GM12878 (cell line): ENCODE results near the gene HNRNPM.

Experiments used
- E2F4 ChIP-seq: IDR thresholded peaks from 2 replicates; pipeline ENCODE4 v1.6.1; 2012; ENCODE audit warnings: low read depth, low read length, improper control_type of control experiment
- MYC ChIP-seq: IDR thresholded peaks from 2 replicates; pipeline ENCODE4 v1.6.1; 2011; ENCODE audit warnings: mild to moderate bottlenecking, low read length, moderate library complexity, inconsistent platforms; ENCODE audit not compliant: insufficient read depth, insufficient replicate concordance, insufficient read length, severe bottlenecking
- SP1 ChIP-seq: IDR thresholded peaks from one replicate; pipeline ENCODE4 v1.6.1; 2011; ENCODE audit warnings: low read depth, low read length
- TAF1 ChIP-seq: IDR thresholded peaks from 2 replicates; pipeline ENCODE4 v1.6.1; 2011; ENCODE audit warnings: mild to moderate bottlenecking, low read depth, low read length, borderline replicate concordance
- ZNF24 ChIP-seq: fragments of 450-650 bp; IDR thresholded peaks from 2 replicates; pipeline ENCODE4 v1.6.1; 2017; ENCODE audit warnings: antibody characterized with exemption, mild to moderate bottlenecking

- TF ChIP-seq E2F4 = no peak
- no peak for TF ChIP-seq MYC
- no peak for TF ChIP-seq SP1
- TF ChIP-seq TAF1 = no peak
- no peak for TF ChIP-seq ZNF24
Measured at GRCh38 chr19:8452446-8453123, 7.8 kb downstream of the HNRNPM start.
